Left ventricle myocardium inferior (tissue), 1 donor: Measurements from ENCODE around the gene PPP2R3A. TPM values are rescaled to one million over a fixed set of nuclear protein-coding genes. Genes with fewer than 3 reads are reported as not detected.

Source experiments
- DNase-seq: peaks from one replicate; pipeline ENCODE4 v3.0.0-alpha.2; 2020
- H3K27ac ChIP-seq: fragments of 200-600 bp; replicated peaks from 2 replicates; pipeline ENCODE4 v1.8.0; 2021
- H3K27me3 ChIP-seq: fragments of 200-600 bp; 2 replicates; pipeline ENCODE4 v1.8.0; 2021; ENCODE audit warnings: low read depth
- H3K36me3 ChIP-seq: fragments of 200-600 bp; 2 replicates; pipeline ENCODE4 v1.8.0; 2021
- H3K4me1 ChIP-seq: fragments of 200-600 bp; 2 replicates; pipeline ENCODE4 v1.8.0; 2021
- H3K4me3 ChIP-seq: fragments of 200-600 bp; 2 replicates; pipeline ENCODE4 v1.8.0; 2021; ENCODE audit warnings: mild to moderate bottlenecking, moderate library complexity
- H3K9me3 ChIP-seq: fragments of 200-600 bp; replicated peaks from 2 replicates; pipeline ENCODE4 v1.8.0; 2021
- intact Hi-C: fragments of 100-400 bp; cut with micrococcal nuclease; formaldehyde crosslinking; loops from one replicate; pipeline ENCODE4 v1.11.0; 2022
- total RNA-seq: library from RNA; stranded (reverse); fragmentation: NEBNext Ultra II Directional; extraction: Animal tissue kit (Norgen Biotek cat#: 25700); gene quantifications from one replicate; pipeline ENCODE4 v1.2.1, GENCODE V29; 2021
- TF ChIP-seq, protein P1 (sequence below): fragments of 200-600 bp; IDR thresholded peaks from 2 replicates; pipeline ENCODE4 v1.8.0; 2021; ENCODE audit warnings: antibody characterized with exemption, mild to moderate bottlenecking, borderline replicate concordance
- donor health status: DM: no; HTN: yes; CAD: no; lungs with severe emphysema.

The PPP2R3A gene
- total RNA-seq, 1 donor from 2014 or later, result 94.9 TPM

DNA sequence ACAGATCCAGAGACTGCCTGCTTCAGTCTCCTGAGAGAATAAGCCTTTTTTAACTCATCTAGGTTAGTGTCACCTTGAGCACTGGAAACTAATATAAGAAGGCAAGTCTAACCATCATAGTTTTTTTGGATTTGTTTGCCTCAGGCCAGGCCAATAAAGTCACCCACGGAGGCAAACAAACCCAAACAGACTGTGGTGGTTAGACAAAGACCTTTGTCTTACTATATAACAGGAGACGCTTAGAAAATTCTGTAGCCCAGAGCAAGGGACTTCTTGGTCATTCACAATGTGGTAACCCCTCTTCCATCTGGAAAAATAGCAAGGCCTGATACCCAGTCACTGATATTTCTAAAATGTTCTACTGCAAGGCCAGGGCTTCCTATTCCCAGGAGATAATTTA is 45.3 kb upstream of the PPP2R3A start:
- intact Hi-C loops, result no loop called here
- Histone ChIP-seq H3K36me3 (no peaks in the 10 kb centered on the region), H3K9me3 (no peaks in the 10 kb centered on the region), H3K27me3 (no peaks in the 10 kb centered on the region), H3K4me1 (peaks cover 12% of the 10 kb centered on the region), H3K4me3 (no peak overlapping the region), H3K27ac (no peak overlapping the region)
- no peak for DNase-seq
- TF ChIP-seq, protein P1, sequence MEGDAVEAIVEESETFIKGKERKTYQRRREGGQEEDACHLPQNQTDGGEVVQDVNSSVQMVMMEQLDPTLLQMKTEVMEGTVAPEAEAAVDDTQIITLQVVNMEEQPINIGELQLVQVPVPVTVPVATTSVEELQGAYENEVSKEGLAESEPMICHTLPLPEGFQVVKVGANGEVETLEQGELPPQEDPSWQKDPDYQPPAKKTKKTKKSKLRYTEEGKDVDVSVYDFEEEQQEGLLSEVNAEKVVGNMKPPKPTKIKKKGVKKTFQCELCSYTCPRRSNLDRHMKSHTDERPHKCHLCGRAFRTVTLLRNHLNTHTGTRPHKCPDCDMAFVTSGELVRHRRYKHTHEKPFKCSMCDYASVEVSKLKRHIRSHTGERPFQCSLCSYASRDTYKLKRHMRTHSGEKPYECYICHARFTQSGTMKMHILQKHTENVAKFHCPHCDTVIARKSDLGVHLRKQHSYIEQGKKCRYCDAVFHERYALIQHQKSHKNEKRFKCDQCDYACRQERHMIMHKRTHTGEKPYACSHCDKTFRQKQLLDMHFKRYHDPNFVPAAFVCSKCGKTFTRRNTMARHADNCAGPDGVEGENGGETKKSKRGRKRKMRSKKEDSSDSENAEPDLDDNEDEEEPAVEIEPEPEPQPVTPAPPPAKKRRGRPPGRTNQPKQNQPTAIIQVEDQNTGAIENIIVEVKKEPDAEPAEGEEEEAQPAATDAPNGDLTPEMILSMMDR, result no peak

DNA sequence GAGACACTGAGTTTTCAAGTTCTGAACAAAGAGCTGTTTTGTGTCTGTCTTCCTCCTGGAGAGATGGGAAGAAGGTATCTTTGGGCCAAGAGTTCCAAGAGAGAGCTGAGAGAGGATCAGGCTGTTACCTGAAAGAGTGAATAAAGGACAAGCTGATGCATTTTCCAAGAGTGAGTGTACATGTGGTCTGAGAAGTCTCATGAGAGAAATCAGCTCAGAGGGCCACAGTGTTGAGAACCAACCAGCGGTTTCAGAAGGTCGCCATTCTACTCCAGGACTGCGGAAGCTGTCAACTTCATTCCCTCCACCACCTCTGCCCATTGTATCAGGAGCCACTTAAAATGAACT is 42.7 kb upstream of the PPP2R3A start:
- no peak for DNase-seq
- TF ChIP-seq, protein P1, result no peak
- H3K4me3 ChIP-seq, result no peak overlapping the region
- H3K36me3 ChIP-seq, result no peaks in the 10 kb centered on the region
- H3K27ac ChIP-seq, result no peak overlapping the region
- no peaks in the 10 kb centered on the region for H3K9me3 ChIP-seq
- H3K27me3 ChIP-seq, result no peaks in the 10 kb centered on the region
- H3K4me1 ChIP-seq, result no peaks in the 10 kb centered on the region
- intact Hi-C loops, result no loop called here

DNA sequence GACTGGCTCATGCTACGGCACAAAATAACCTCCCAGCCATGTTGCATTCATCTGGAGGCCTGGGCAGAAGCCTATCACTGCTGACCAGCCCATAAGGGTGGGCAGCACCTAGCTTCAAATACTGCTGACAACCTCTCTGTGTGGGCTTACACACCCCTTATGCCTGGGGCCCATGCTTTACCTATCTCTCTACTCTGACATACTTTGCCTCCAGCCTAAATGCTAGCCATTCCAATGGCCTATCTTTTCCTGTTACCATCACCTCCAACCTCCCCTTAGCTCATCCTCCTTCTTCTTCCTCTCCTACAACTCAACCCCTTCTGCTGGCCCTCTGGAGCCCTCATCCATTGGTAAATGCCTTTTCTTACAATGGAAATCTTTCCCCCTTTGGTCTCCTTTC is 41.0 kb upstream of the PPP2R3A start:
- intact Hi-C loops, result no loop called here
- H3K4me1 ChIP-seq, result peaks cover 5% of the 10 kb centered on the region
- H3K4me3 ChIP-seq, result no peak overlapping the region
- TF ChIP-seq, protein P1, result no peak
- no peak for DNase-seq
- H3K27ac ChIP-seq, result no peak overlapping the region
- no peaks in the 10 kb centered on the region for H3K36me3 ChIP-seq
- H3K27me3 ChIP-seq, result no peaks in the 10 kb centered on the region
- no peaks in the 10 kb centered on the region for H3K9me3 ChIP-seq

DNA sequence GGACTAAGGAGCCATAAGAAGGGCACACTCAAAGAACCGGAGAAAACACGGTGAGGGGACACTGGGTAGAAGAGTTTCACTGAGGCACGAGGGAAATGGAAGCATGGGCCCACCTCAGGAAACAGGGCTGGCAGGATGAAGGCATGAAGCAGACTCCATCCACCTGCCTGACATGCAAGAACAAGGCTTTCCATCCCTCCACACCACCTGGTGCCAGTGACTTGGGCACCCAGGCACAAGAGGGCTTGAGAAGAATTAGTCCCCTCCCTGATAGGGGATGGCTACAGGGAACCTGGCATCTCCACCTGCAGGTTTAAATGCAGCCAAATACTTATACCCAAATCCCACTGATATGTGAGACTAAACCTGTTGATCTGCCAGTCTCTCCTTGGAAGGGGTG is 38.9 kb upstream of the PPP2R3A start:
- H3K9me3 ChIP-seq, result no peaks in the 10 kb centered on the region
- peaks cover 20% of the 10 kb centered on the region for H3K4me1 ChIP-seq
- no peak overlapping the region for H3K27ac ChIP-seq
- H3K36me3 ChIP-seq, result no peaks in the 10 kb centered on the region
- H3K4me3 ChIP-seq, result no peak overlapping the region
- TF ChIP-seq, protein P1, result no peak
- no peaks in the 10 kb centered on the region for H3K27me3 ChIP-seq
- intact Hi-C loops, result no loop called here
- DNase-seq, result no peak

DNA sequence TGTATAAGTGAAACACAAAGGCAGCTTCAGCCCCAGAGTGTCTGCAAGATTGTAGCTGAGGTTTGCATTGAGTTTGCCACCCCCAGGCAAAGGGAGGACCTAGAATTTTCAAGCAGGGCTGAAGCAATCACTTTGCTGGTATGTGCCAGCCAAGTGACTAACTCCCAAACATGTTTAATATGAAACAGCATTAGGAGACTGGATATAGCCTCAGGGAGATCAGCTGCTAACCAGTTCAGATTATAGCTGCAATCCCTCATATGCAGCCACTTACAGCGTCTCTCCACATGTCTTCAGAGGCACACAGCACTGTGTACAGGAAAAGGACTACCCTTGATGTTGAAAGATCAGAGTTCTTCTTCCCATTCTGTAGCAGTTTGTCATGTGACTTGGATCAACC is 38.4 kb upstream of the PPP2R3A start:
- intact Hi-C loops, result no loop called here
- peaks cover 20% of the 10 kb centered on the region for H3K4me1 ChIP-seq
- no peaks in the 10 kb centered on the region for H3K9me3 ChIP-seq
- TF ChIP-seq, protein P1, result no peak
- no peak for DNase-seq
- no peaks in the 10 kb centered on the region for H3K27me3 ChIP-seq
- no peak overlapping the region for H3K27ac ChIP-seq
- no peaks in the 10 kb centered on the region for H3K36me3 ChIP-seq
- H3K4me3 ChIP-seq, result no peak overlapping the region

DNA sequence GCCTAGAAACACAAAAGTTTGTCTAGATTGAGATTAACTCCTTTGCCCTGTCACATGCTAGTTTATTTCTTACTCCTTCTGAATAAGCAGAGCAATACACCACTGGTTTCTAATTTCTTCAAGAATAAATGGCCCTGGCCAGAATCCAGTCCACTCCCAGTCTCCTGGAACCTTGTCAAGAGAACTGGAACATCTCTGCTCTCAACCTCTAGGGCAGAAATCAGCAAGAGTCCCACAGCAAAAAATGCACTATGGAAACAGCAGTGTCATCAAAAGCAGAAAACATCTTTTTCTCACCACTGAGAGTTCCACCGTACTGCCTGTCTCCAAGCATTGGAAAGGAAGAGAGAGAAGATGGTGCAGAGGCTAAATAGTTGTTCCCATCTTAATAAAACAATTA is 35.9 kb upstream of the PPP2R3A start:
- Histone ChIP-seq H3K4me3 (no peak overlapping the region), H3K9me3 (no peaks in the 10 kb centered on the region), H3K27me3 (no peaks in the 10 kb centered on the region), H3K4me1 (peaks cover 20% of the 10 kb centered on the region), H3K36me3 (no peaks in the 10 kb centered on the region), H3K27ac (peak overlapping the region; percentile 53)
- intact Hi-C loops, result no loop called here
- peak; percentile 40 for DNase-seq
- TF ChIP-seq, protein P1, result peak; percentile 39
